Measurements from ENCODE around the gene RLIM.

DNA sequence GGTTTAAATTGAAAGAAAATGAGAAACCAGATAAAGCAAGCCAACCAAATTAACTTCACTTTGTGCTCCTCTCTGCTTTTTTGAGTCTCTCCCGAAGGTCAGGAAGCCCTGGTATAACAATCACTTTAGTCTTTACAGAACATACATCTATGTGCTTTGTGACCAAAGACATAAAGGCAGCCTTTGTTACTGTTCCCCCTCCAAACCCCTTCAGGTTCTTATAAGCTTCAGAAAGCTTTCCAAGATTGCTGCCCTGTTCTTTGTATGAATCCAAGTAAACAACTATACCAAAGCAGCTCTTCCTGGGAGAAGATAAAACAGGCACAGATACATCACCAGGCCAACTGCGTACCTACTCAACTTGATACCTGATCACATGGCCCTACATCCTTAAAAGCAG is 28.7 kb downstream of the RLIM start:
- TF ChIP-seq, protein P1, sequence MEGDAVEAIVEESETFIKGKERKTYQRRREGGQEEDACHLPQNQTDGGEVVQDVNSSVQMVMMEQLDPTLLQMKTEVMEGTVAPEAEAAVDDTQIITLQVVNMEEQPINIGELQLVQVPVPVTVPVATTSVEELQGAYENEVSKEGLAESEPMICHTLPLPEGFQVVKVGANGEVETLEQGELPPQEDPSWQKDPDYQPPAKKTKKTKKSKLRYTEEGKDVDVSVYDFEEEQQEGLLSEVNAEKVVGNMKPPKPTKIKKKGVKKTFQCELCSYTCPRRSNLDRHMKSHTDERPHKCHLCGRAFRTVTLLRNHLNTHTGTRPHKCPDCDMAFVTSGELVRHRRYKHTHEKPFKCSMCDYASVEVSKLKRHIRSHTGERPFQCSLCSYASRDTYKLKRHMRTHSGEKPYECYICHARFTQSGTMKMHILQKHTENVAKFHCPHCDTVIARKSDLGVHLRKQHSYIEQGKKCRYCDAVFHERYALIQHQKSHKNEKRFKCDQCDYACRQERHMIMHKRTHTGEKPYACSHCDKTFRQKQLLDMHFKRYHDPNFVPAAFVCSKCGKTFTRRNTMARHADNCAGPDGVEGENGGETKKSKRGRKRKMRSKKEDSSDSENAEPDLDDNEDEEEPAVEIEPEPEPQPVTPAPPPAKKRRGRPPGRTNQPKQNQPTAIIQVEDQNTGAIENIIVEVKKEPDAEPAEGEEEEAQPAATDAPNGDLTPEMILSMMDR (IDR thresholded peaks at IDR 0.05; ENCODE audit: insufficient read depth, low read length, poor library complexity, severe bottlenecking) = no peak
- no peak for TF ChIP-seq EZH2phosphoT487 (conservative IDR thresholded peaks at IDR 0.05; ENCODE audit: low read length)
